ENCODE results near the gene USP6NL. TPM values are rescaled to one million over a fixed set of nuclear protein-coding genes. Genes with fewer than 3 reads are reported as not detected.

The USP6NL gene
- total and polyA plus RNA-seq, 10 of the 15 experiments (the other 5 are each of a cell fraction or from before 2014, with no cell fraction given): 4.0 to 27.7 (median 18.2) TPM

DNA sequence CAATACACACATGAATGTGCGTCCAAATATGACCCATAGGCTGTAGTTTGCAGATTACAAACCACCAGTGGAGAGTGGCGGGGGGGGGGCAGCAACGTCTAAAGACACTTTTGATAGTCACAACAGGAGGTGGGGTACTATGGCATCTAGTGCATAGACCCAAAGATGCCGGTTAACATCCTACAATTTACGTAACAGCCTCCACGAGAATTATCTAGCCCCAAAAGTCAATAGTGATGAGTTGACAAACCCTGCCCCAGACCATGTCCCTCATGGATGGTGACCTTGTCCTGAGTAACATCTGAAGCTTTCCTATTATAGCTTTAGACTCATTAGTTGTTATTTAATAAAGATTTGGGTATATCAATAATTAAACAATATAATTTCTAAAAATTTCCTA, 31.6 kb downstream of the USP6NL start:
- DNase-seq (ENCODE audit: low read depth, low spot score): no peak
- FAIRE-seq: no peak
- no peaks in the 10 kb centered on the region for H3K27me3 ChIP-seq (replicated peaks in 1 of 2; ENCODE audit: control insufficient read depth in 2 of 2, insufficient read depth in 2 of 2, low read length in 1 of 2)
- no peak overlapping the region for H3K9ac ChIP-seq (ENCODE audit: control insufficient read depth, insufficient read depth, low read length)
- H3K36me3 ChIP-seq (ENCODE audit: control insufficient read depth in 2 of 2, insufficient read depth in 2 of 2, low read length in 1 of 2): no peaks in the 10 kb centered on the region
- TF ChIP-seq, protein P1, sequence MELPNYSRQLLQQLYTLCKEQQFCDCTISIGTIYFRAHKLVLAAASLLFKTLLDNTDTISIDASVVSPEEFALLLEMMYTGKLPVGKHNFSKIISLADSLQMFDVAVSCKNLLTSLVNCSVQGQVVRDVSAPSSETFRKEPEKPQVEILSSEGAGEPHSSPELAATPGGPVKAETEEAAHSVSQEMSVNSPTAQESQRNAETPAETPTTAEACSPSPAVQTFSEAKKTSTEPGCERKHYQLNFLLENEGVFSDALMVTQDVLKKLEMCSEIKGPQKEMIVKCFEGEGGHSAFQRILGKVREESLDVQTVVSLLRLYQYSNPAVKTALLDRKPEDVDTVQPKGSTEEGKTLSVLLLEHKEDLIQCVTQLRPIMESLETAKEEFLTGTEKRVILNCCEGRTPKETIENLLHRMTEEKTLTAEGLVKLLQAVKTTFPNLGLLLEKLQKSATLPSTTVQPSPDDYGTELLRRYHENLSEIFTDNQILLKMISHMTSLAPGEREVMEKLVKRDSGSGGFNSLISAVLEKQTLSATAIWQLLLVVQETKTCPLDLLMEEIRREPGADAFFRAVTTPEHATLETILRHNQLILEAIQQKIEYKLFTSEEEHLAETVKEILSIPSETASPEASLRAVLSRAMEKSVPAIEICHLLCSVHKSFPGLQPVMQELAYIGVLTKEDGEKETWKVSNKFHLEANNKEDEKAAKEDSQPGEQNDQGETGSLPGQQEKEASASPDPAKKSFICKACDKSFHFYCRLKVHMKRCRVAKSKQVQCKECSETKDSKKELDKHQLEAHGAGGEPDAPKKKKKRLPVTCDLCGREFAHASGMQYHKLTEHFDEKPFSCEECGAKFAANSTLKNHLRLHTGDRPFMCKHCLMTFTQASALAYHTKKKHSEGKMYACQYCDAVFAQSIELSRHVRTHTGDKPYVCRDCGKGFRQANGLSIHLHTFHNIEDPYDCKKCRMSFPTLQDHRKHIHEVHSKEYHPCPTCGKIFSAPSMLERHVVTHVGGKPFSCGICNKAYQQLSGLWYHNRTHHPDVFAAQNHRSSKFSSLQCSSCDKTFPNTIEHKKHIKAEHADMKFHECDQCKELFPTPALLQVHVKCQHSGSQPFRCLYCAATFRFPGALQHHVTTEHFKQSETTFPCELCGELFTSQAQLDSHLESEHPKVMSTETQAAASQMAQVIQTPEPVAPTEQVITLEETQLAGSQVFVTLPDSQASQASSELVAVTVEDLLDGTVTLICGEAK (IDR thresholded peaks at IDR 0.05; ENCODE audit: borderline replicate concordance): no peak
- TF ChIP-seq SMC3 (IDR thresholded peaks at IDR 0.05; ENCODE audit: borderline replicate concordance, low read length): no peak
- no peak for TF ChIP-seq EGR1 (IDR thresholded peaks at IDR 0.05; ENCODE audit: borderline replicate concordance in 1 of 2, low read depth in 2 of 2, low read length in 2 of 2)
- no peak for TF ChIP-seq POLR2AphosphoS5 (IDR thresholded peaks at IDR 0.05; ENCODE audit: low read length)
- TF ChIP-seq, protein P2, sequence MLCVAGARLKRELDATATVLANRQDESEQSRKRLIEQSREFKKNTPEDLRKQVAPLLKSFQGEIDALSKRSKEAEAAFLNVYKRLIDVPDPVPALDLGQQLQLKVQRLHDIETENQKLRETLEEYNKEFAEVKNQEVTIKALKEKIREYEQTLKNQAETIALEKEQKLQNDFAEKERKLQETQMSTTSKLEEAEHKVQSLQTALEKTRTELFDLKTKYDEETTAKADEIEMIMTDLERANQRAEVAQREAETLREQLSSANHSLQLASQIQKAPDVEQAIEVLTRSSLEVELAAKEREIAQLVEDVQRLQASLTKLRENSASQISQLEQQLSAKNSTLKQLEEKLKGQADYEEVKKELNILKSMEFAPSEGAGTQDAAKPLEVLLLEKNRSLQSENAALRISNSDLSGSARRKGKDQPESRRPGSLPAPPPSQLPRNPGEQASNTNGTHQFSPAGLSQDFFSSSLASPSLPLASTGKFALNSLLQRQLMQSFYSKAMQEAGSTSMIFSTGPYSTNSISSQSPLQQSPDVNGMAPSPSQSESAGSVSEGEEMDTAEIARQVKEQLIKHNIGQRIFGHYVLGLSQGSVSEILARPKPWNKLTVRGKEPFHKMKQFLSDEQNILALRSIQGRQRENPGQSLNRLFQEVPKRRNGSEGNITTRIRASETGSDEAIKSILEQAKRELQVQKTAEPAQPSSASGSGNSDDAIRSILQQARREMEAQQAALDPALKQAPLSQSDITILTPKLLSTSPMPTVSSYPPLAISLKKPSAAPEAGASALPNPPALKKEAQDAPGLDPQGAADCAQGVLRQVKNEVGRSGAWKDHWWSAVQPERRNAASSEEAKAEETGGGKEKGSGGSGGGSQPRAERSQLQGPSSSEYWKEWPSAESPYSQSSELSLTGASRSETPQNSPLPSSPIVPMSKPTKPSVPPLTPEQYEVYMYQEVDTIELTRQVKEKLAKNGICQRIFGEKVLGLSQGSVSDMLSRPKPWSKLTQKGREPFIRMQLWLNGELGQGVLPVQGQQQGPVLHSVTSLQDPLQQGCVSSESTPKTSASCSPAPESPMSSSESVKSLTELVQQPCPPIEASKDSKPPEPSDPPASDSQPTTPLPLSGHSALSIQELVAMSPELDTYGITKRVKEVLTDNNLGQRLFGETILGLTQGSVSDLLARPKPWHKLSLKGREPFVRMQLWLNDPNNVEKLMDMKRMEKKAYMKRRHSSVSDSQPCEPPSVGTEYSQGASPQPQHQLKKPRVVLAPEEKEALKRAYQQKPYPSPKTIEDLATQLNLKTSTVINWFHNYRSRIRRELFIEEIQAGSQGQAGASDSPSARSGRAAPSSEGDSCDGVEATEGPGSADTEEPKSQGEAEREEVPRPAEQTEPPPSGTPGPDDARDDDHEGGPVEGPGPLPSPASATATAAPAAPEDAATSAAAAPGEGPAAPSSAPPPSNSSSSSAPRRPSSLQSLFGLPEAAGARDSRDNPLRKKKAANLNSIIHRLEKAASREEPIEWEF (IDR thresholded peaks at IDR 0.05; ENCODE audit: insufficient replicate concordance, low read depth, low read length): no peak
- TF ChIP-seq, protein P3, sequence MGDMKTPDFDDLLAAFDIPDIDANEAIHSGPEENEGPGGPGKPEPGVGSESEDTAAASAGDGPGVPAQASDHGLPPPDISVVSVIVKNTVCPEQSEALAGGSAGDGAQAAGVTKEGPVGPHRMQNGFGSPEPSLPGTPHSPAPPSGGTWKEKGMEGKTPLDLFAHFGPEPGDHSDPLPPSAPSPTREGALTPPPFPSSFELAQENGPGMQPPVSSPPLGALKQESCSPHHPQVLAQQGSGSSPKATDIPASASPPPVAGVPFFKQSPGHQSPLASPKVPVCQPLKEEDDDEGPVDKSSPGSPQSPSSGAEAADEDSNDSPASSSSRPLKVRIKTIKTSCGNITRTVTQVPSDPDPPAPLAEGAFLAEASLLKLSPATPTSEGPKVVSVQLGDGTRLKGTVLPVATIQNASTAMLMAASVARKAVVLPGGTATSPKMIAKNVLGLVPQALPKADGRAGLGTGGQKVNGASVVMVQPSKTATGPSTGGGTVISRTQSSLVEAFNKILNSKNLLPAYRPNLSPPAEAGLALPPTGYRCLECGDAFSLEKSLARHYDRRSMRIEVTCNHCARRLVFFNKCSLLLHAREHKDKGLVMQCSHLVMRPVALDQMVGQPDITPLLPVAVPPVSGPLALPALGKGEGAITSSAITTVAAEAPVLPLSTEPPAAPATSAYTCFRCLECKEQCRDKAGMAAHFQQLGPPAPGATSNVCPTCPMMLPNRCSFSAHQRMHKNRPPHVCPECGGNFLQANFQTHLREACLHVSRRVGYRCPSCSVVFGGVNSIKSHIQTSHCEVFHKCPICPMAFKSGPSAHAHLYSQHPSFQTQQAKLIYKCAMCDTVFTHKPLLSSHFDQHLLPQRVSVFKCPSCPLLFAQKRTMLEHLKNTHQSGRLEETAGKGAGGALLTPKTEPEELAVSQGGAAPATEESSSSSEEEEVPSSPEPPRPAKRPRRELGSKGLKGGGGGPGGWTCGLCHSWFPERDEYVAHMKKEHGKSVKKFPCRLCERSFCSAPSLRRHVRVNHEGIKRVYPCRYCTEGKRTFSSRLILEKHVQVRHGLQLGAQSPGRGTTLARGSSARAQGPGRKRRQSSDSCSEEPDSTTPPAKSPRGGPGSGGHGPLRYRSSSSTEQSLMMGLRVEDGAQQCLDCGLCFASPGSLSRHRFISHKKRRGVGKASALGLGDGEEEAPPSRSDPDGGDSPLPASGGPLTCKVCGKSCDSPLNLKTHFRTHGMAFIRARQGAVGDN (IDR thresholded peaks at IDR 0.05): no peak
- TF ChIP-seq NRF1 (conservative IDR thresholded peaks at IDR 0.05; ENCODE audit: low read depth, low read length): no peak
- TF ChIP-seq CREB1 (IDR thresholded peaks at IDR 0.05; ENCODE audit: low read depth): no peak
- H4K20me1 ChIP-seq (ENCODE audit: control insufficient read depth, insufficient read depth): no peaks in the 10 kb centered on the region
- ChIA-PET CTCF (interaction anchor here (0.7 to 1.7 kb wide), 6 partner anchors 10 to 65 kb away, joined by 3 to 10 read pairs (median 3); no protein-coding TSS in a partner anchor), RAD21 (ENCODE audit: unreplicated experiment) (interaction anchor here (1.3 to 2.4 kb wide), 5 partner anchors 22 to 145 kb away, joined by 3 to 8 read pairs (median 4); no protein-coding TSS in a partner anchor), POLR2A (interaction anchor here (0.7 to 1.1 kb wide), 2 partner anchors 28 to 283 kb away, joined by 3 to 5 read pairs; no protein-coding TSS in a partner anchor), SMC1A (ENCODE audit: uncharacterized antibody, unreplicated experiment) (interaction anchor here (0.7 to 3.4 kb wide), 11 partner anchors 15 to 106 kb away, joined by 3 to 27 read pairs (median 4); no protein-coding TSS in a partner anchor)
- in situ Hi-C loops (cut with MboI) (no loop called here), intact Hi-C loops (cut with micrococcal nuclease; ENCODE audit: unreplicated experiment) (no loop called here)
- 73% methylated on average over 6 of the region's 6 CpGs for WGBS (ENCODE audit: insufficient coverage, insufficient replicate concordance, low lambda C conversion rate, missing lambda C conversion rate)
- BruUV-seq (replicated peaks): no TSS peak
- H3K4me2 ChIP-seq (ENCODE audit: control insufficient read depth, insufficient read depth): no peak overlapping the region
- no peak overlapping the region for H3K4me3 ChIP-seq
- H3K4me1 ChIP-seq (ENCODE audit: control insufficient read depth, insufficient read depth, low read length): peaks cover 26% of the 10 kb centered on the region
- H3K9me3 ChIP-seq (replicated peaks; ENCODE audit: control insufficient read depth, insufficient read depth, low read length): peaks cover 7% of the 10 kb centered on the region
- H3K79me2 ChIP-seq (ENCODE audit: control insufficient read depth, insufficient read depth, low read length): peaks cover 95% of the 10 kb centered on the region
- no peak overlapping the region for H3K27ac ChIP-seq (ENCODE audit: control insufficient read depth, insufficient read depth)
- ATAC-seq: no peak
- H2AFZ ChIP-seq (ENCODE audit: control insufficient read depth, low read depth, low read length): no peak overlapping the region

All from GM12878 (cell line).